ENCODE results near the gene SOX6.

DNA sequence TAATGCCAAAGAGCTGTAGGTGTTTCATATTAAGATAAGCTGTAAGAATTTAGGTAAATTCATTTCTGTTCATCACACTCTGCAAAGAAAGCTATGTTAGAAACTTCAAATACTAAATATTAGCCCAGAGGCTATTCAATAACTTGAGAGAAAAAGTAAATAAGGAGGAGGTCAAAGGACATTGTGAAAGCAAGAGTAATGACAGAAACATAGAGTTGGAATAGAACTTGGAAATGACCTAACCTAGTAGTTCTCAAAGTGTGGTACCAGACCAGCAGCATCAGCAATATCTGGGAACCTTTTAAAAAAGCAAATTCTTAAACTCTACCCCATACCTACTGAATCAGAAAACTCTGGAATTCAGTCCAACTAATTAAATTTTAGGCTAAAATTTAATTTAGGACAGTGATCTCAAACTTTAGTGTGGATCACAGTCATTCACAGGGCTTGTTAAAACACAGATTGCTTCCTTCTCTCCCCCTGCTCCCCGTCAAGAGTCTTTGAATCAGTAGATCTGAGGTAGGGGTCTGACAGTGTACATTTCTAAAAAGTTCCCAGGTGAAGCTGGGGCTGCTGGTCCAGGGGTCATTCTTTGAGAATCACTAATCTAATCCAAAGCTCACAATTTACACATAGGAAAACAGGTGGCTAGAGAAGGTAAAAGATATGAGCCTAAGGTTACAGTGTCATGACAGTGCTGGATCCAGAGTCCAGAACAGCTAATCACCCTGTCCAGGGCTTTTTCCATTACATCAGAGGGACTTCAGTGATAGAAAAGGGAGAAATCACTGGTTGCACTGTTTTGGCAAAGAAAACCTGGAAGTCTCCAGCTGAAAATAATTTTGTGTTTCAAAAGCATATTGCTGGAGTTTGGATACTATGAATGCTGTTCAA, 241.1 kb downstream of the SOX6 start:
- TF ChIP-seq POLR2A (IDR thresholded peaks at IDR 0.05; ENCODE audit: low read depth, low read length) (no peak), POLR2AphosphoS5 (IDR thresholded peaks at IDR 0.05; ENCODE audit: insufficient read depth, low read depth, low read length) (no peak), EZH2 (IDR thresholded peaks at IDR 0.05; ENCODE audit: borderline replicate concordance, low read depth, low read length, severe bottlenecking) (no peak), FOS (IDR thresholded peaks at IDR 0.05; ENCODE audit: borderline replicate concordance, insufficient read depth, low read length) (no peak), GATA2 (IDR thresholded peaks at IDR 0.05; ENCODE audit: insufficient read depth, insufficient read length, low read depth, low read length) (no peak)
- TF ChIP-seq, protein P1, sequence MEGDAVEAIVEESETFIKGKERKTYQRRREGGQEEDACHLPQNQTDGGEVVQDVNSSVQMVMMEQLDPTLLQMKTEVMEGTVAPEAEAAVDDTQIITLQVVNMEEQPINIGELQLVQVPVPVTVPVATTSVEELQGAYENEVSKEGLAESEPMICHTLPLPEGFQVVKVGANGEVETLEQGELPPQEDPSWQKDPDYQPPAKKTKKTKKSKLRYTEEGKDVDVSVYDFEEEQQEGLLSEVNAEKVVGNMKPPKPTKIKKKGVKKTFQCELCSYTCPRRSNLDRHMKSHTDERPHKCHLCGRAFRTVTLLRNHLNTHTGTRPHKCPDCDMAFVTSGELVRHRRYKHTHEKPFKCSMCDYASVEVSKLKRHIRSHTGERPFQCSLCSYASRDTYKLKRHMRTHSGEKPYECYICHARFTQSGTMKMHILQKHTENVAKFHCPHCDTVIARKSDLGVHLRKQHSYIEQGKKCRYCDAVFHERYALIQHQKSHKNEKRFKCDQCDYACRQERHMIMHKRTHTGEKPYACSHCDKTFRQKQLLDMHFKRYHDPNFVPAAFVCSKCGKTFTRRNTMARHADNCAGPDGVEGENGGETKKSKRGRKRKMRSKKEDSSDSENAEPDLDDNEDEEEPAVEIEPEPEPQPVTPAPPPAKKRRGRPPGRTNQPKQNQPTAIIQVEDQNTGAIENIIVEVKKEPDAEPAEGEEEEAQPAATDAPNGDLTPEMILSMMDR (IDR thresholded peaks at IDR 0.05; ENCODE audit: extremely low read depth in 1 of 2, insufficient read depth in 1 of 2, low read depth in 1 of 2, low read length in 2 of 2): no peak
- TF ChIP-seq, protein P2, sequence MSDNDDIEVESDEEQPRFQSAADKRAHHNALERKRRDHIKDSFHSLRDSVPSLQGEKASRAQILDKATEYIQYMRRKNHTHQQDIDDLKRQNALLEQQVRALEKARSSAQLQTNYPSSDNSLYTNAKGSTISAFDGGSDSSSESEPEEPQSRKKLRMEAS (IDR thresholded peaks at IDR 0.05; ENCODE audit: insufficient read depth, insufficient read length): no peak
